Measurements from ENCODE around the gene FOXL1.

The FOXL1 gene

GRCh38 chr16:86578061-86578599 lies at the start of gene FOXL1:
TSS of gene FOXL1 (plus strand) at chr16:86578549. CDS start at chr16:86578724, 175 bp downstream.
- no peak for DNase-seq

GRCh38 chr16:86529160-86529559 lies 49.2 kb upstream of the FOXL1 start:
- DNase-seq: no peak

GRCh38 chr16:86530251-86531190 lies 47.8 kb upstream of the FOXL1 start:
- DNase-seq: peak in 17 of 51 donors; percentile 5 to 67 (median 37)

GRCh38 chr16:86531191-86531545 lies 47.2 kb upstream of the FOXL1 start:
- peak in 49 of 51 donors; percentile 14 to 93 (median 78) for DNase-seq

GRCh38 chr16:86531641-86532525 lies 46.5 kb upstream of the FOXL1 start:
- no peak for DNase-seq

- no peak for DNase-seq
Measured at GRCh38 chr16:86532526-86532815, 45.9 kb upstream of the FOXL1 start.

GRCh38 chr16:86533076-86533475 lies 45.3 kb upstream of the FOXL1 start:
- DNase-seq: no peak

- peak in 13 of 51 donors; percentile 8 to 59 (median 36) for DNase-seq
Measured at GRCh38 chr16:86533767-86534351, 44.5 kb upstream of the FOXL1 start.

- peak in 37 of 51 donors; percentile 15 to 76 (median 54) for DNase-seq
Measured at GRCh38 chr16:86534779-86535615, 43.4 kb upstream of the FOXL1 start.

- DNase-seq: no peak
Measured at GRCh38 chr16:86536621-86537020, 41.7 kb upstream of the FOXL1 start.

GRCh38 chr16:86537486-86537885 lies 40.9 kb upstream of the FOXL1 start:
- peak in 4 of 51 donors; percentile 8 to 20 (median 15) for DNase-seq

- DNase-seq: no peak
Measured at GRCh38 chr16:86538196-86538780, 40.1 kb upstream of the FOXL1 start.

- no peak for DNase-seq
Measured at GRCh38 chr16:86540894-86541293, 37.5 kb upstream of the FOXL1 start.

GRCh38 chr16:86541560-86541959 lies 36.8 kb upstream of the FOXL1 start:
- DNase-seq: no peak

GRCh38 chr16:86542756-86543750 lies 35.3 kb upstream of the FOXL1 start:
- no peak for DNase-seq

- no peak for DNase-seq
Measured at GRCh38 chr16:86545481-86545880, 32.9 kb upstream of the FOXL1 start.

- no peak for DNase-seq
Measured at GRCh38 chr16:86545954-86546637, 32.3 kb upstream of the FOXL1 start.

GRCh38 chr16:86546638-86547013 lies 31.7 kb upstream of the FOXL1 start:
- DNase-seq: no peak

Data from hypothalamus (tissue), 51 donors.